NCI-H128 (cell line): ENCODE measurements around the gene ZNF549.
A peak's percentile ranks its signal among the peaks of the same experiment; 100 is the strongest.

Experiments used
- DNase-seq: peaks from one replicate; lab custom pipeline; 2025; ENCODE audit not compliant: unreplicated experiment; lab: John Stamatoyannopoulos, UW

The ZNF549 gene

DNA sequence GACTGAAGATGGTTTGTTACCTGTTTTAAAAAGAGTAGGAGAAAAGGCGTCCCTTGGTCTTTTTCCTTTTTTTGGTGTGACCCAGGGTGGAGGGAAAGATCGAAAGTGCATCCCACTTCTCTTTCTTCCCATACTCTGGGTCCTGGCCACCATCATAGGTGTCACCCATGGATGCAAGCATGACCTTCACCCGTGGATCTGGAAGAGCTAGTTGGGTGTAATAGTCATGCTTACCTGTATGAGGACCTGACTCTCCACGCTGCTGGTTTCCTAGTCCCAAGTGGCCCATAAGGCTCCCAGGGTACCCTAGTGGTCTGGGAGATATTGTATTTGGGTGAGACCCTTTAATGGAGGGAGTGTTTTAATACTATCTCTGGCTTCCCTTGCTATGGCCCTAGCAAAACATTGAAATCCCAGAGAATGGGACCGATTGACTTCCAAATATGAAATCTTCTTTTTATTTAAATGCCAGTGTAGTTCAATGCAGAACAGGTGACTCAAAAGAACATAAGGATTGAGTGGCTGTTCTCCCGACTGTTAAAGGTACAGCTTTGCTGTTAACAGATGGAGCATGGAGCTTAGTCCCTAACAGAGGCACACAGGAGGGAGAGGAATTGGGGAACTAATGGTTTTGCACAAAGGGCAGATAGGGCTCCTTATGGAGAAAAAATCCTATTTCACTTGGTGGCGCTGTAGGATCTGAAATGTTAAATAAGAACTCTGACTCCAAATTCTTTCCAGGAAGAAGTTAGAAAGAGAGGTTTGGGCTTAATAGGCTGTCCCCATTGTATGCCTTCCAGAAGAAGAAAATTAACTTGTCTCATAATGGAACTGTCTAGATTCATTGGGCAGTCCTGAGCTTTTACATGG, 39.5 kb downstream of the ZNF549 start:
- DNase-seq = no peak

DNA sequence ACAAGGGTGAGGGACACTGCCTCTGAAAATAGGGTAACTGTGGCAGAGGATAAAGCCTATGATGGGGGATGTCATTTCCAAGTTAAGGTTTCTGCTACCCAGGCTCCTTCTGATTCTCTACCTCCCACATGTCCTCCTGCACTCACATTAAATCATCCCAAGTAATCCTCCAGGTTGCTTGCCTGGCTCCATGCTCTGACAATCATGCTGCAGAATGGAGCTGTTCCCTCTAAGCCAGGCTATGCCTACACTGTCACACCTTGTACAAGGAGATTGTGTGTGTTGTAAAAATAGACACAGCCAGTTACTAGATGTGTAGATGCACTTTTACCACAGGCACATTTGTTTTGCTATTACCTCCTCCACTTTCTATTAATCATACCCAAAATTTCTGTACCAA, 43.6 kb downstream of the ZNF549 start:
- DNase-seq = no peak

DNA sequence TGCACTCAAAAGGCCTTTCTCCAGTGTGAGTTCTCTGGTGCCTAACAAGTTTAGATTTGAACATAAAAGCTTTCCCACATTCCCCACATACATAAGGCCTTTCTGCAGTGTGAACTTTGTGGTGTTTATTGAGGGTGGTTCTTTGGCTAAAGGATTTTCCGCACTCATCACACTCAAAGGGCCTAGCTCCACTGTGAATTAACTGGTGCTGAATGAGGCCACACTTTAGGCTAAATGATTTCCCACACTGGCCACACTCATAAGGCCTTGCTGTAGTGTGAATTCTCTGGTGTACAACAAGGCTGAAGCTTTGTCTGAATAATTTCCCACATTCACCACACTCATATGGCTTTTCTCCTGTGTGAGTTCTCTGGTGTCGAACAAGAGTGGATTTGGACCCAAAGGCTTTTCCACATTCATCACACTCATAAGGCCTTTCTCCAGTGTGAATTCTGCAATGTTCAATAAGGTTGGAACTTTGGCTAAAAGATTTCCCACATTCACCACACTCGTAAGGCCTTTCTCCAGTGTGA, 45.3 kb downstream of the ZNF549 start:
- DNase-seq = no peak

GRCh38 chr19:57576661-57577060, 49.5 kb downstream of the ZNF549 start:
- no peak for DNase-seq

DNA sequence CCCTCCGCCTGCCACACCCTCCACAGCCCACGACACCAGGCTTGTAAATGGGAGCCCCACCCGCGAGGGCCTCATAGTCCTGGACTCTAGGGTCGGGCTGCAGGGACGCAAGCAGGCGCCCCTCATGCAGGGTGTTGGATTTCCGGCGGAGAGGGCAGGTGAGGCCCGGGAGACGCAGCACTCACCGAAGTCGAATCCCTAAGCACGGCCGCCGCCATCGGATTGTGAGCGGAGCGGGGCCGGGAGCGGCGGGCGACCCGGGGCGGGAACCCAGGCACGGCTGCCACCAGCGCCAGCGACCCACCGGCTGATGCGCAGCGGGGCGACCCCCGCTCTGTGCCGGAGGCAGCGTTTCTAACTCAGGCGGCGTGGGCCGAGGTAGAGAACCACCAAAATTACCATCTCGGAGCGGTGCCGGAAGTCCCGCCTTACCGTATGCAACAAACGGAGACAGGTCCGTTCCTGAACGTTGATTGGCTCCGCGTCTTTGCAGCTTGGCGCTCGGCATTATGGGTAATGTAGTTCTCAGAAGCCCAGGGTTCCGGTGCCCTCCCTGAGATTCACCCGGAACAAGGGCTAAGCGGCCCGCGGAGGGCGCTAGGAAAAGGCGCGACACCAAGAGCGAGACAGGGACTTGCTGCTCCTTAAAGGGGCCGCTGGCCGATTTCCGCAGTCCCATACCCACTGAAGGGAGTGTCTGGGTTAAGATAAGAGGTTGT, 51.5 kb downstream of the ZNF549 start, which contains the start of gene ZNF416:
Gene ZNF416 (minus strand): TSS at position 425 of the 719 bp plus-strand sequence. CDS start 207 bp downstream, at position 218.
- DNase-seq = peak; percentile 95

DNA sequence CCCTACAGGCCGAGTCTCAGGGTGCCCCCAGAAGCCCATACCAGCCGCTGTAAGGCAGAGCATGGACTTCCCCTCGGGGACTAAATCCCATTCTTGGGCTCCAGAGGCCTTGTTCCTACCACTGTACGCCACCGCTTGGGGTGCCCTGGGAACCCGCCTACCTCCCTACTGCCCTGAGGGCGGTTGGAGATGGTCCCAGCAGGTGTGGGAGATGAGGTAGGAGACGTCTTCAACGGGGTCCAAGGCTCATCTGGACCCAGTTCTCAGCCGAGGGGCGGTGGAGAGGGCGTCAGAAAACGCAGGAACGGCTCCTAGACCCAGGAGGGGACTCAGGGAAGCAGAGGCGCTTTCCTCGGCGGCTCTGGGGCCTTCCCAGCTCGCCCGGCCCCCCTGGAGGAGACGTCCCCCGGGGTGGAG, 56.0 kb downstream of the ZNF549 start:
- no peak for DNase-seq

- DNase-seq = peak; percentile 89
These were observed 56.6 kb downstream of the ZNF549 start, which contains the start of gene ZIK1 for GRCh38 chr19:57583521-57584416. TSS of gene ZIK1 (plus strand) at chr19:57584145. CDS start at chr19:57584357, 212 bp downstream.

DNA sequence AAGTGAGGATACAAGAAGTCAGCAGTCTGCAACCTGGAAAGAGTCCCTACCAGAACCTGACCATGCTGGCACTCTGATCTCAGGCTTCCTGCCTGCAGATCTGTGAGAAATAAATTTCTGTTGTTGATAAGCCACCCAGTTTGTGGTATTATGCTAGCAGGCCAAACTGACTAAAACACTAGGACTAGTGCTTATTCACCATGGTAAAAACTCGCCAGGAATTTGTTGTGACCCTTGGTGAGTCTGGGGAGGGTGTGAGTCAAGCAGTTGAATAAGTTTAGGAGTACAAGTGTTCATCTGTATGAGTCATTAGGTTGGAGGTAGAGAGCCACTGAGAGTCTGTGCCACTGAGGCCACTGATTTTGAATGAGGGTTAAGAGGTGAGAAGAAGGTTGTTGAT, 60.4 kb downstream of the ZNF549 start:
- DNase-seq = no peak

DNA sequence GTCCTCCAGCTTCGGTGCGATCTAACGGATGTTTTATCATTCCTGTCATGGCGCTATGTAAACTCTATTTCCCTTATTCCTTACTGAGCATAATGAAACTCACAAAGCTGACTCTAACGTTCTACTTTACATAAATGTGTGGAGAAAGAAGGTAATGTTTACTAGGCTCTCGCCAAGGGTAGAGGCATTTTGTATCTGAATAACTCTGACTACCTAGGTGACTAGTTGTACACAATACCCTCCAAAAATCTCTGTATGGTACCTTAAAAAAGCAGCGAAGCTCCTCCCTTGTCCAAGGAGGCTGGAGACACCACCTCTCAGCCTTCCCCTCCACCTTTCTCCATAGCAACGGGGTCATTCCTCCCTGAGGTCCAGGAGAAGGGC, 72.2 kb downstream of the ZNF549 start:
- no peak for DNase-seq

- peak; percentile 84 for DNase-seq
These were observed 72.7 kb downstream of the ZNF549 start, which contains the start of gene ZNF530 for GRCh38 chr19:57599761-57600383. TSS of gene ZNF530 (plus strand) at chr19:57599885. CDS start at chr19:57604346, 4,461 bp downstream.

DNA sequence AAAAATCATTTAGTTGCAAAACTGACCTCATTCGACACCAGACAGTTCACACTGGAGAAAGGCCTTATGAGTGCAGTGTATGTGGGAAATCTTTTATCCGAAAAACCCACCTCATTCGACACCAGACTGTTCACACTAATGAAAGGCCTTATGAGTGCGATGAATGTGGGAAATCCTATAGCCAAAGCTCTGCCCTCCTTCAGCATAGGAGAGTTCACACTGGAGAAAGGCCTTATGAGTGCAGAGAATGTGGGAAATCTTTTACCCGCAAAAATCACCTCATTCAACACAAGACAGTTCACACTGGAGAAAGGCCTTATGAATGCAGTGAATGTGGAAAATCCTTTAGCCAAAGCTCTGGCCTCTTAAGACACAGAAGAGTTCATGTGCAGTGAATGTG, 79.8 kb downstream of the ZNF549 start:
- DNase-seq = no peak
